ENCODE data around the gene NLRP14.

The NLRP14 gene

DNA sequence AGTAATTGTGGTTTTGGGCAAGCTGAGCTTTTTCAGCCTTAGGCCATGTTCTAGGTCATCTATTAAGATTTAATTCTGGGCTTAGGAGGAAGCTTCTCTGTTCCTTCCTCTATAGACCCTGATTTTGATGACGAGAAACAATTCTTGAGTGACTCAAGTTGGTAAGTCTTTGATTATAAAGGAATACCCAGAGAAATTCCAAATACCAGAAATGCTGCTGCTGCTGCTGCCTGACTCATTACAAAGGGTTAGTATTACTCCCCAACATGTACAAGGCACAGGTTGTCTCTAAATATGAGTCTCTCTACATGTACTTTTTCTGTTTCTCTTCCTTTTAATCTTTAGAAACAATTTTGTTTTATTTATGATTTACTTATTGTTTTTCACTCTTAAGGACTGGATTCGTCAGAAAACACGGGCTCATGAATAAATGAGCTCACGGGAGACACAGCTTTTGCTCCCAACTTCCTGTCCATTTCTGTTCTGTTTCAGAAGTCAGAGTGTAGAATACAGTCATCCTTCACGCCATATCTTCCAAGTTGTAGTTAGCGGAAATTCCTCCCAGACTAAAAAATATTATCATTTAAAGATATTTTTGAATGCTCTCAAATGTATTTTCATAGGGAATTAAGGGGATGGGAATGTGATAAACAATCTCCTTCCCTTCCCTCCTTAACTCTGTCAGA, 36.7 kb downstream of the NLRP14 start:
- no peak for DNase-seq (ENCODE audit: extremely low read depth in 1 of 2, low read depth in 1 of 2)

DNA sequence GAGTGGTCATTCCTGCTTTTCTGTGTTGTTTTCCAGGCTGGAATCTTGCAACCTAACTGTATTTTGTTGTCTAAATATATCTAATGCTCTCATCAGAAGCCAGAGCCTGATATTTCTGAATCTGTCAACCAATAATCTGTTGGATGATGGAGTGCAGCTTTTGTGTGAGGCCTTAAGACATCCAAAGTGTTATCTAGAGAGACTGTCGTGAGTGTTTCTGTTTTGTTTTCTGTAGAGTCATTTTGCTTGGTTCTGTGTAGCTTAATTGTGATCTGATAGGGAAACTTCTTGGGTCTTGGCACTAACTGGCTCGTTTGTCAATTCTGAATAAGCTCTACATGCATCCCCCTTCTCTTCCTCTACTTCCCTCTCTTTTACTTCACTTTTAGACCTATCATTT, 37.4 kb downstream of the NLRP14 start:
- no peak for DNase-seq (ENCODE audit: extremely low read depth in 1 of 2, low read depth in 1 of 2)

DNA sequence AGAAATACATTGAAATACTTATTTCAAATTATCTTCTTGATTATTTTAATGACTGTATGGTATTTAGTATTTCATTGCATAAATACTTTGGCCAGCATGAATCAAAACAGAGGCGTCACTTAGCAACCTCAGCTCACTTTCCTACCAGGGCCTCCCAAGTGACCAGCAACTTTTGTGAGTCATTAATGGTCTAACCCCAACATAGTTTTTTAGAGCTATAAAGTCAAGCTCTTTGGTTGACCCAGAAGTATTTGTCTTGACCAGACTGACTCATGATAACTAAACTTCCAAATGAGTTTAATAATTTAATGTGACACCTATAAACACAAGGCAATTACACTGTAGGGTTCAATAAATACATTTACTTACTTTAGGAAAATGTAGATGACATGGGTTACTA, 40.6 kb downstream of the NLRP14 start:
- no peak for DNase-seq (ENCODE audit: extremely low read depth in 1 of 2, low read depth in 1 of 2)

DNA sequence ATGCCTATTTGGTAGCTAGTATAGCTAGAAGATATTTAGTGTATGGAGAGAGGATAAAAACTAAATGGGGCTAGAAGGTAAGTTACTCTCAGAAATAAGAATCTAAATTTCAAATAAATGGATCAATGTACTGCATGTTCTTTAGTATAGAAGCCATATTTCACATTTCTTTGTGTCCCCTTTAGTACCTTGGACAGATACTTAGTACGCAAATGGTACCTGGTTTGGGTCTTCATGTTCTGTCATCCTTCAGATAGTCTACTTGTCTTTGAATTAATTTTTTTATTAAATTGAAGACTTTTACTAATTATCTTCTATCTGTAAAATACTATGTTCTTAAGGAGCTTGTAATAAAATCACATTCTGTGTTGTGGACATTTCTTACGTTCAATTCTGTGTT, 42.3 kb downstream of the NLRP14 start:
- no peak for DNase-seq (ENCODE audit: extremely low read depth in 1 of 2, low read depth in 1 of 2)

DNA sequence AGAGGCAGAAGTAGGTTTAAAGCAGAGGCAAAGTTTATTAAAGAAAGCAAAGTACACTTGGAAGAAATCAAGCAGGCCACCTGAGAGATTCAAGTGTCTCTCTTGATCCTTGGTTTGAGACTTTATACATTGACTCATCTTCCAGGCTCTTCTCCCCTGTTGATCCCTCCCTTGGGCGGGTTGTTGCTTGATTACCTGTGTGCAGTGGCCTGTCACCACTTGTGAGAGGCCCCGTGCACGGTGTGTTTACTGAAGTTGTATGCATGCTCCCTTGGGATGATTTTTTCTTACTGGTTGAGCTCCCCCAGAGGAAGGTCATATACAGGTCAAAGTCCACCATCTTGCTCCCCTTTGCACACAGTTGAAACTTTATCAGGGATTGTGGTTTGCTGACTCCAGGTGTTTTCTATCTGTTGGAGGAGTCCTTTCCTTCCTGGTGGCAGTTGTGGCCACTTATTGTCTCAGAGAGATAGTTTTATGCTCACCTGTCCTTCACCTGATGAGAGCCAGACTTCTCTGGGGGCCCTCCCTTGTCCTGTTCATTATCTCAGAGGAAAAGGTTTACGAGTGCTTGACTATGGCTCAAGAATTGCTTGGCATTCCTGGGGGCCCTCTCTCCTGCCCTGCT, 52.2 kb downstream of the NLRP14 start:
- DNase-seq (ENCODE audit: extremely low read depth in 1 of 2, low read depth in 1 of 2), result no peak

DNA sequence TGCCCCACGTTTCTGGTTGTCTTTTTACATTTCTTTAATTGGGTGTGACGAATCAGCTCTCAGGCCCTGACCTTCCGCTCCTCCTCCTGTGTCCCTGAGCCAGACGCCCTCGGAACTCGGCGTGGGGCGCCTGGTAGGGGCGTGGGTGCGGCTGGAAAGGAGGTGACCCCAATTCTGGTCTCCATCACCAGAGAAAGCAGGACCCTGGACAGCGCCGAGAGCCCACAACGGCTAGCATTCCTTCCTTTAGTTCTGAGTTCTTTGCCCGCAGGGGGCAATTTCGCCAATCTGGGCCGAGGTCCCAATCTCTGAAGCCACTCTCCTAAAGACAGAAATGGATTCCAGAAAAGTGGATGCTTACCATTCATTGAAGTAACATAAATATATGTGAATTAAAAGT, 56.8 kb downstream of the NLRP14 start:
- no peak for DNase-seq (ENCODE audit: extremely low read depth in 1 of 2, low read depth in 1 of 2)

DNA sequence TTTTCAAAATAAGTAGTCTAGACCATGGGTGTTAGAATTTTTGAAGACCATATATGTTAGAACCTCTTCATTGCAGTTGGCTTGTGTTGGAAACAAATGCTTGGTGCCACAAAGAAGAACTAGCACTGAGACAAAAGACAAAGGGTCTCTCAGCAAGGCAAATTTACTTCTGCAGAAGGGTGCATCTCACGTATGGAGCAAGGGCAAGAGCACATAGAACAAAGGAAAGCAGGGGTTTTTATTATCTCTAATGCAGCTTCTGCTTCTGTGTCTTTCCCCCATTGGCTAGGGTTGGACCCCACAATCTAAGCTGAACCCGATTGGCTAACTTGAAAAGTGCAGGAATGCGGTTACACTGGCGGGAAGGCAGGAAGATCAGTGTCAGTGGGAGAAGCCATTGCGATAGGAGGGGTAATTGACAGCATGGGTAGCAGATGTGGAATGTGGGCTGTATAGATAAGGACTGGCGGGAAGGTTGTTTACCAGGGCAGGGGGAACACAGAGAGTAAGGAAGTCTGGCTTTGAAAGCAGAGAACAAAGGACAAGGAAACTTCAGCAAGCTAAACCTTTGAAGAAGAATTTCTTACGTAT, 59.4 kb downstream of the NLRP14 start:
- no peak for DNase-seq (ENCODE audit: extremely low read depth in 1 of 2, low read depth in 1 of 2)

DNA sequence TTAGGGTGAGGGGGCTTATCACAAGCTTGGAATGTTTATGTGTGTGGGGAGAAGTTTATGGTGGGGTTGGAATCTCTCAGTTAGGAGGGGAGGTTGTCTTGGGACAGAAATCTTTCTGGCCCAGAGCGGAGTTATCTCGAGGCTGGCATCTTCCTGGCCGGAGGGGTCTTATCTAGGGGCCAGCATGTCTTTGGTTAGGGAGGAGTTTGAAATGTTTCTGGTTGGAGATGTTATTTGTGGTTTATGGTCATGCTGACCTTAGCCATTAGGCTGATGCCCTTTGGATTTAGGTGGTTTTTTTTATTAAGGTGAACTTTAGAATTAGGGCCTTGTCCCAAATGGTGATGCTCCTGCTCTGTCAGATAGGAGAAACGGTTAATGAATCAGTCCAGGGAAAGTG, 60.6 kb downstream of the NLRP14 start:
- DNase-seq (ENCODE audit: extremely low read depth in 1 of 2, low read depth in 1 of 2), result no peak

DNA sequence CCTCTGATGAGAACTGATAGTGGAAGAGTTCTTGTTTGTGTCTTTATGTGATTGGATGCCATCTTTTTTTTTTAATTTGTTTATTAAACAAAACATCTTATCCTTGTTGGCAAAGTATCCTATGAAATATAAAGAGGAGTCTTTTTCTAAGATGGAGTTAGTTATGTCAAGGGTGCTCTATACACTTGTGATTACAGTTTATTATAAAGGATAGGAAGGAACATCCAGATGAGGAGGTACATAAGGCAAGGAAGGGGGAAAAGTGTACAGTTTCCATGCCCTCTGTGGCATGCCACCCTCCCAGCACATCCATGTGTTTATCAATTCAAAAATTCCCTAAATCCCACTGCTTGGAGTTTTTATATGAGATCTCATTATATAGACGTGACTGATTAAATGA, 61.2 kb downstream of the NLRP14 start:
- DNase-seq (ENCODE audit: extremely low read depth in 1 of 2, low read depth in 1 of 2), result no peak

DNA sequence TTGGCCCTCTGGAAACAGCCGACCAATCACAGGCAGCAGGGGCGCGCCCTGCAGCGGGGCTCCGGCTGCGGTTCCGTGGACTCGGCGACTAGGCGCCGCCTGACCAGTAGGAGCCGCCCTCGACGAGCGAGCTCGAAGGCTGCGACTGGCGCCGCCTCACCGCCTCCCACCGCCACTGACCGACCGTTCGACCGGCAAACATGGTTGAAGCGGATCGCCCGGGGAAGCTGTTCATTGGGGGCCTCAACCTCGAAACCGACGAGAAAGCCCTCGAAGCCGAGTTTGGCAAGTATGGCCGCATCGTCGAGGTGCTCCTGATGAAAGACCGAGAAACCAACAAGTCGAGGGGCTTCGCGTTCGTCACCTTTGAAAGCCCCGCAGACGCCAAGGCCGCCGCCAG, 68.6 kb downstream of the NLRP14 start, which contains the start of gene RBMXL2:
Gene RBMXL2 (plus strand): TSS at position 78 of the 400 bp plus-strand sequence. CDS start 123 bp downstream, at position 201.
- DNase-seq (ENCODE audit: extremely low read depth in 1 of 2, low read depth in 1 of 2), result no peak

DNA sequence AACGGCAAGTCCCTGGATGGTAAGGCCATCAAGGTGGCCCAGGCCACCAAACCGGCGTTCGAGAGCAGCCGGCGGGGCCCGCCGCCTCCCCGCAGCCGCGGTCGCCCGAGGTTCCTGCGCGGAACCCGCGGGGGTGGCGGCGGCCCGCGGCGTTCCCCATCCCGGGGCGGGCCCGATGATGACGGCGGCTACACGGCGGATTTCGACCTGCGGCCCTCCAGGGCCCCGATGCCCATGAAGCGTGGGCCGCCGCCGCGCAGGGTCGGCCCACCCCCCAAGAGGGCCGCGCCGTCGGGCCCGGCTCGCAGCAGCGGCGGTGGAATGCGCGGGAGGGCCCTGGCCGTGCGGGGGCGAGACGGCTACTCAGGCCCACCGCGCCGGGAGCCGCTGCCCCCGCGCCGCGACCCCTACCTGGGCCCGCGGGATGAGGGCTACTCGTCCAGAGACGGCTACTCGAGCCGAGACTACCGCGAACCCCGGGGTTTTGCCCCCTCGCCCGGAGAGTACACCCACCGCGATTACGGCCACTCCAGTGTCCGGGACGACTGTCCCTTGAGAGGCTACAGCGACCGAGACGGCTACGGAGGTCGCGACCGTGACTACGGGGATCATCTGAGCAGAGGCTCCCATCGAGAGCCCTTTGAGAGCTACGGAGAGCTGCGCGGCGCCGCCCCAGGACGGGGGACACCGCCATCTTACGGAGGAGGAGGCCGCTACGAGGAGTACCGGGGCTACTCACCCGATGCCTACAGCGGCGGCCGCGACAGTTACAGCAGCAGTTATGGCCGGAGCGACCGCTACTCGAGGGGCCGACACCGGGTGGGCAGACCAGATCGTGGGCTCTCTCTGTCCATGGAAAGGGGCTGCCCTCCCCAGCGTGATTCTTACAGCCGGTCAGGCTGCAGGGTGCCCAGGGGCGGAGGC, 69.3 kb downstream of the NLRP14 start:
- no peak for DNase-seq (ENCODE audit: extremely low read depth in 1 of 2, low read depth in 1 of 2)

DNA sequence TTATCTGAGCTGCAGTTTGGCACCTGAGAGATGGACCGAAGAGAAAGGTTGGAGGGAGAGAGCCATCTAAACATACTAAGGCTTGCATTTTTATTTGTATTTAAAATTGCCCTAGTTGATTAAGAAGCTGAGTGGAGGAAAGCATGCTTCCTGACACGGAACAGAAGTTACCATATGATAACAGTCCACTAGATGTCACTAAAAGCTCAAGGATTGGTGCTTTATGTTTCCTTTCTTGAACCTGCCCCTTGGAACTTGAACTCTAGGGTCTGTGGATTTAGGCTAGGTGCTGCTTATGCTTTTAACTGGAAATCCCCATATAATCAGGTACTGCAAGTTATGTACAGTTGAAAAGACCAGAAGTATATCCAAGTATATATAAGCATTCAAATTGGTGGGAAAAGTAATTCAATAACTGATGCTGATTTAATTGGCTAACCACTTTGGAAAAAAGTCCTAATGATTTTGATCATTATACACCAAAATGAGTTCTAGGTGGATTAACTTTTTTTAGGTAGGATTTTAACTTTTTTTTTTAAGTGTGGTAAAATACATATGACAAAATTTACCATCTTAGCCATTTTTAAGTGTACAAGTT, 78.1 kb downstream of the NLRP14 start:
- no peak for DNase-seq (ENCODE audit: extremely low read depth in 1 of 2, low read depth in 1 of 2)

DNA sequence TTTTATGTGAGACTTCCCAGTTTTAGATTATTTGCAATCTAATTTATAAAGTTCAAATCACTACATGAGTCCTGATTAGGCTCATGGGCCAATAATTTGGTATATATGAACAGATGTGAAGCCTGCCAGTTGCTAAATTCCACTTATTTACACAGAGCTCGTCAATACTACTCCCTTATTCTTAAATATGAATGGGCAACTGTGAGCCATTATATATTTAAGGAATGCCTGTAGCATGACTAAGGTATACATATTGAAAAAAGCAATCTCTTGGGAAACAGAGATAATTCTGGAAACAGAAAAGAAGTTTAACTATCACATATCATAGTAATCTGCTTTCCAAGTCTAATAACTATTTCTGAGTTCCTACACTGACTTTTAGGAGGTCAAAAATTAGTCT, 95.5 kb downstream of the NLRP14 start:
- DNase-seq (ENCODE audit: extremely low read depth in 1 of 2, low read depth in 1 of 2), result no peak

DNA sequence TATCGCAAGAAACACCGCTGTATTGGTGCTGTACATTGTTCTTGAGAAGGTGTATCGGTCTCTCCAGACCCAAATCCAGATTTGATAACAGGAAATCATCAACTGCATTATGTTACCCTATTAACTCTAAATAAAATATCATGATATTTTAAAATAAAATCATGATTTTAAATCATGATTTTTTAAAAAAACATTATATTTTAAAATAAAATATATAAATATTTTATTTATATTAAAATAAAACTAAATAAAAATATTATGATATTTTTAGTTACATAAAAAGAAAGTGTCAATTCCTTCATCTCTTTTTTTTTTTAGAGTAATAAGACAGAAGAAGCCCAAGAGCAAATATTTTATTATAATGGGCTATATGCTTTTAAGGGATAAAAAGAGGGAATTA, 96.1 kb downstream of the NLRP14 start:
- DNase-seq (ENCODE audit: extremely low read depth in 1 of 2, low read depth in 1 of 2), result no peak

Measured in stimulated activated CD8-positive, alpha-beta memory T cell treated with anti-CD3 and anti-CD28 coated beads, Interleukin-7, amount 100 ng/mL, for 48 hours (primary cell).